ENCODE data around the gene MDN1. TPM values are rescaled to one million over a fixed set of nuclear protein-coding genes. Genes with fewer than 3 reads are reported as not detected.

MDN1 gene
- total RNA-seq, 2 experiments from 2014 or later, result 48.6 to 62.3 TPM

- H3K36me3 ChIP-seq (ENCODE audit: insufficient read depth, low read length), result peaks cover 40% of the 10 kb centered on the region
- 0 out of 2 replicates have a peak overlapping the region, but pooled peaks have one; percentile 2 for H2AFZ ChIP-seq (ENCODE audit: low read length)
- intact Hi-C loops (cut with micrococcal nuclease; ENCODE audit: unreplicated experiment), result no loop called here
- H3K9me3 ChIP-seq (ENCODE audit: low read length), result no peaks in the 10 kb centered on the region
- H3K4me2 ChIP-seq (ENCODE audit: low read length), result peak overlapping the region; percentile 87
- DNase-seq (ENCODE audit: low spot score), result peak; percentile 13
- peaks cover 43% of the 10 kb centered on the region for H3K79me2 ChIP-seq (ENCODE audit: insufficient read depth, low read depth, low read length)
- H4K20me1 ChIP-seq (ENCODE audit: insufficient read depth, low read length), result no peaks in the 10 kb centered on the region
- peak overlapping the region; percentile 86 for H3K4me3 ChIP-seq (ENCODE audit: low read depth, low read length, poor library complexity, severe bottlenecking)
- TSS peak; percentile 74 for BruUV-seq (replicated peaks)
- peak overlapping the region; percentile 40 for H3K27ac ChIP-seq (ENCODE audit: low read depth, low read length, poor library complexity, severe bottlenecking)
- H3K9me2 ChIP-seq (ENCODE audit: insufficient read depth, low read length), result no peaks in the 10 kb centered on the region
- POLR2A ChIA-PET, result interaction anchor here (0.8 to 2.1 kb wide), 4 partner anchors 10 to 17 kb away, joined by 3 to 15 read pairs (median 4); no protein-coding TSS in a partner anchor
- peaks cover 18% of the 10 kb centered on the region for H3K4me1 ChIP-seq (ENCODE audit: insufficient read depth, low read length, poor library complexity, severe bottlenecking)
- CTCF ChIA-PET (ENCODE audit: unreplicated experiment), result interaction anchor here (0.6 kb wide), 1 partner anchor 468 kb away, joined by 3 read pairs; no protein-coding TSS in a partner anchor
- TF ChIP-seq EZH2phosphoT487 (IDR thresholded peaks at IDR 0.05; ENCODE audit: borderline replicate concordance, low read depth, low read length) (no peak), CTCF (conservative IDR thresholded peaks at IDR 0.05; ENCODE audit: low read length) (no peak)
These were observed 10.7 kb upstream of the MDN1 start for GRCh38 chr6:89830170-89830809.

GRCh38 chr6:89829472-89830169, 10.0 kb upstream of the MDN1 start, which contains the start of gene CASP8AP2:
Gene CASP8AP2 (plus strand): TSS chr6:89829880.
- peak within 1 kb of the TSS; percentile 88 for H2AFZ ChIP-seq (ENCODE audit: low read length)
- ChIA-PET CTCF (ENCODE audit: unreplicated experiment) (interaction anchor here (0.6 to 1.5 kb wide), 5 partner anchors 9 to 467 kb away, joined by 3 to 7 read pairs (median 3); no protein-coding TSS in a partner anchor), POLR2A (interaction anchor here (0.5 to 2.3 kb wide), 15 partner anchors 7 to 468 kb away, joined by 3 to 45 read pairs (median 4); partner anchors contain the start of gene MDN1)
- peak; percentile 99 for DNase-seq (ENCODE audit: low spot score)
- H3K27ac ChIP-seq (ENCODE audit: low read depth, low read length, poor library complexity, severe bottlenecking), result peak within 1 kb of the TSS; percentile 79
- peaks cover 37% of the 10 kb centered on the region for H3K36me3 ChIP-seq (ENCODE audit: insufficient read depth, low read length)
- peak within 1 kb of the TSS; percentile 86 for H3K4me3 ChIP-seq (ENCODE audit: low read depth, low read length, poor library complexity, severe bottlenecking)
- peaks cover 12% of the 10 kb centered on the region for H3K4me1 ChIP-seq (ENCODE audit: insufficient read depth, low read length, poor library complexity, severe bottlenecking)
- H3K9me2 ChIP-seq (ENCODE audit: insufficient read depth, low read length), result no peaks in the 10 kb centered on the region
- H3K4me2 ChIP-seq (ENCODE audit: low read length), result peak within 1 kb of the TSS; percentile 87
- no peaks in the 10 kb centered on the region for H3K9me3 ChIP-seq (ENCODE audit: low read length)
- no peaks in the 10 kb centered on the region for H4K20me1 ChIP-seq (ENCODE audit: insufficient read depth, low read length)
- TF ChIP-seq EZH2phosphoT487 (IDR thresholded peaks at IDR 0.05; ENCODE audit: borderline replicate concordance, low read depth, low read length) (no peak), CTCF (conservative IDR thresholded peaks at IDR 0.05; ENCODE audit: low read length) (no peak)
- H3K79me2 ChIP-seq (ENCODE audit: insufficient read depth, low read depth, low read length), result peaks cover 36% of the 10 kb centered on the region
- BruUV-seq (replicated peaks), result no TSS peak
- intact Hi-C loops (cut with micrococcal nuclease; ENCODE audit: unreplicated experiment), result loop anchor here (5.0 kb wide), 1 partner anchor 468 kb away; the partner anchor contains the start of gene BACH2

Data from OCI-LY7 (cell line).